ENCODE data around the gene MICAL2.

Gene MICAL2

DNA sequence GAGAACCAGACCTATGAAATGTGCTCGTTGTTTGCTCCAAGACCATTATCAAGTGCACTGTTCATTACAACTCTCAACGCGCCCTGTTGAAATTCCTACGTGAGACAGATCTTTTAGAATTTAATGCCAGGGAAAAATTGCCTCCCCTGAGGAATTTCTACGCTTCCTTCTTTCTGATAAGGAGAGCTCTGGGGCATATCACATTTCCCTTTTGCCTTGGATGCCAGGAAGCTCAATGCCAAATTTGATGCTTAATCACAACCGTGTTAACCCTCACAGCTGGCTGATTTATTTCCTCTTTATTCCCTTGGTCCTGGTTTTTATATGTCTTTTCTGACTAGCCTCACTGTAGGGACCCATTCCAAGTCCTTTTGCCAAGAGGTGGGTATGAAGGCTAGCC, 109.4 kb downstream of the MICAL2 start:
- peaks cover 49 to 57% of the 10 kb centered on the region in 2 experiments for H3K4me1 ChIP-seq (ENCODE audit: control insufficient read depth in 1 of 2, insufficient read depth in 1 of 2, low read depth in 1 of 2, low read length in 1 of 2)
- no peaks in the 10 kb centered on the region for H3K27me3 ChIP-seq
- peaks cover 9% of the 10 kb centered on the region for H3K36me3 ChIP-seq
- TF ChIP-seq CTCF (IDR thresholded peaks at IDR 0.05) = no peak
- H3K9me3 ChIP-seq = no peaks in the 10 kb centered on the region
- H3K27ac ChIP-seq = no peak overlapping the region
- no peak overlapping the region for H3K4me3 ChIP-seq (ENCODE audit: low read depth in 1 of 2, low read length in 1 of 2)

DNA sequence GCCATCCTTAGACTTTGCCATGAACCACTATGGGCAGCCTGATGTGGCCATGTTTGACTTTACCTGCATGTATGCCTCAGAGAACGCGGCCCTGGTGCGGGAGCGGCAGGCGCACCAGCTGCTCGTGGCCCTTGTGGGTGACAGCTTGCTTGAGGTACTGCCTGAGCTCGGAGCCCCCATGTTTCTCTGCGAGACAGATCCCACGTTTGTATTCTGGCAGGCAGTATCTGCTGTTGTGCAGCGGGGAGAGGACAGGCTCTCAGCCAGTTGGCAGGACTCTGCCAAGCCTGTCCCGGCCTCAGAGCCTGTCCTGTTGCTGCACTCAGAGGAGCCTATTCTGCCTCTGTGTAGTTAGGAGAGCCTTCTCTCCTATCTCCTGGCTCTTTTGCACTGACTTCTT, 109.9 kb downstream of the MICAL2 start:
- H3K27ac ChIP-seq = no peak overlapping the region
- peaks cover 13% of the 10 kb centered on the region for H3K36me3 ChIP-seq

DNA sequence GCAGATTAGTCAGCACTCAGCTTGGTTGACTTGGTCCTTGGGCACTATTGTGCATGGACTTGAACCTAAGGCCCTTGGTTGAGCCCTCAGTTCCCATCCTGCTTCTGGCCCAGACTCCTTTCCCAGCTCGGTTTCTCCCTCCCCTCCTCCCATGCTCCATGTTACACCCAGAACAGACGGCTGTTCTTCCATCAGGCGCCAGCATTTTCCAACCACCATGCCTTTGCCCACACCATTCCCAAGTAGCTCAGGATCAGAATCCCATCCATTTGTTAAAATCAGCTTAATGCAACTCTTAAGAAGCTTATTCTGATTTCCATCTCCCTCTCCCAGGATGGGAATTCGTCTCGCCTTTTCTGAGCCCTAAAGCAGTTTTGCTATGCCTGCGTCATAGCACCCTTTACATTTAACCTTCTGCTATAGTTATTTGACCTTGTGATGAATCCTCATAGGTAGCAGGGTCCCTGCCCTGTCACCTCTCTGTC, 110.7 kb downstream of the MICAL2 start:
- H3K9me3 ChIP-seq = no peaks in the 10 kb centered on the region
- H3K27me3 ChIP-seq = no peaks in the 10 kb centered on the region
- H3K4me3 ChIP-seq (ENCODE audit: low read depth in 1 of 2, low read length in 1 of 2) = no peak overlapping the region
- H3K4me1 ChIP-seq (ENCODE audit: control insufficient read depth in 1 of 2, insufficient read depth in 1 of 2, low read depth in 1 of 2, low read length in 1 of 2) = peaks cover 42 to 50% of the 10 kb centered on the region in 2 experiments
- H3K27ac ChIP-seq = no peak overlapping the region
- peaks cover 17% of the 10 kb centered on the region for H3K36me3 ChIP-seq
- TF ChIP-seq CTCF (IDR thresholded peaks at IDR 0.05) = no peak

More for the DNA sequence above, 109.9 kb downstream of the MICAL2 start:
- Histone ChIP-seq H3K4me1 (ENCODE audit: control insufficient read depth in 1 of 2, insufficient read depth in 1 of 2, low read depth in 1 of 2, low read length in 1 of 2) (peaks cover 49 to 57% of the 10 kb centered on the region in 2 experiments), H3K9me3 (no peaks in the 10 kb centered on the region), H3K27me3 (no peaks in the 10 kb centered on the region), H3K4me3 (ENCODE audit: low read depth in 1 of 2, low read length in 1 of 2) (no peak overlapping the region)
- no peak for TF ChIP-seq CTCF (IDR thresholded peaks at IDR 0.05)

GRCh38 chr11:12222055-12222792, 111.8 kb downstream of the MICAL2 start:
- H3K27me3 ChIP-seq = no peaks in the 10 kb centered on the region
- TF ChIP-seq CTCF (IDR thresholded peaks at IDR 0.05) = no peak
- peak overlapping the region; percentile 5 for H3K27ac ChIP-seq
- peaks cover 26% of the 10 kb centered on the region for H3K36me3 ChIP-seq
- H3K9me3 ChIP-seq = no peaks in the 10 kb centered on the region
- H3K4me3 ChIP-seq (ENCODE audit: low read depth in 1 of 2, low read length in 1 of 2) = no peak overlapping the region
- H3K4me1 ChIP-seq (ENCODE audit: control insufficient read depth in 1 of 2, insufficient read depth in 1 of 2, low read depth in 1 of 2, low read length in 1 of 2) = peaks cover 30 to 38% of the 10 kb centered on the region in 2 experiments

DNA sequence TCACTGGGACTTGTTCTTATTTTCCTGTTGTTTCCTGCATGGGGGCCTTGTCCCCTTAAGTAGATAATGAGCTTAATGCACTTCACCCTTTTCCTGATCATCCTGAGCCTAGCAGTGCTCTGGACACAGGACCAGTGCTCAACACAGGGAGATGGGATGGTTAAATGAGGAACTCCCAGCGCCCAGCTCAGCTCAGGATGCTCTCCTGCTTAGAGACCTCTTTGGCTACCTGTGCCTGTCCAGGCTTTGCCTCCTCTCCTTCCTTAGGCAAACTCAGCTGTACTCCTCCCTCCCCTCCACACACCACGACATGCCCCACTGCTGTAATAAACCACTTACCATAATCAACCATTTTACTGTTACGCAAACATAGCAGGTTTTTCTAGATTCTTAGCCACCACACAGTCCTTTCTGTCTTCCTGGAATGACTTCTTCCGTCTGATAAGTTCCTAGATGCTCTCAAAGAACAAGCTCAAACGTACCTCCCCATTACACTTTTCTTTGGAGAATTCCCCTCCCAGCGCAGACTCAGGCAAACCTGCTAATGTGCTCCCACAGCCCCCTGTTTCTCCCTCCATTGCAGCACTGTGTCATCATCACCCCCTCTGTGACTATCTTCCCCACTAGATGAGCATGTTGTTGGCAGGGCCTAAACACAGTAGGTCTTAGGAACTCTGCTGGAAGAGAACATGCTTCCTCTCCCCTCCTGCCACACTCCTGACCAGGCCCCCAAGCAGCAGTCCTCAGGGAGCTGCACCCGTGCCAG, 113.6 kb downstream of the MICAL2 start:
- Histone ChIP-seq H3K9me3 (no peaks in the 10 kb centered on the region), H3K36me3 (peaks cover 33% of the 10 kb centered on the region), H3K27ac (peak overlapping the region; percentile 79), H3K4me1 (ENCODE audit: control insufficient read depth in 1 of 2, insufficient read depth in 1 of 2, low read depth in 1 of 2, low read length in 1 of 2) (peaks cover 28 to 36% of the 10 kb centered on the region in 2 experiments), H3K4me3 (ENCODE audit: low read depth in 1 of 2, low read length in 1 of 2) (peak overlapping the region in 1 of 2 experiments; percentile 25), H3K27me3 (no peaks in the 10 kb centered on the region)
- no peak for TF ChIP-seq CTCF (IDR thresholded peaks at IDR 0.05)

Data from neutrophil (primary cell).